Heart right ventricle (tissue), 16 donors: ENCODE measurements around the gene CABLES2. TPM values are rescaled to one million over a fixed set of nuclear protein-coding genes. Genes with fewer than 3 reads are reported as not detected.
"Not testable (repeated sequence)": the region's sequence is repeated elsewhere in the genome, so short reads cannot be mapped to it uniquely, and the experiment has no call there.

Experiments
- ATAC-seq, 8 donors: fragments of 200-7000 bp; cut with Tn5 transposase; one replicate each; pipeline ENCODE4 v1.9.1; 2020; ENCODE audit warnings: mild to moderate bottlenecking in 8 of 8, moderate library complexity in 8 of 8, moderate number of reproducible peaks in 1 of 8
- DNase-seq, 2 donors: peaks; one replicate each; pipeline ENCODE4 v3.0.0-alpha.2; 2020
- H3K27ac ChIP-seq, 10 donors: fragments of 200-600 bp; sonication (generic) in 2 of 10; one replicate each; pipeline versions ENCODE4 v1.5.0 to v1.8.0; 2020 to 2022; ENCODE audit warnings: mild to moderate bottlenecking in 3 of 10
- H3K27me3 ChIP-seq, 7 donors: fragments of 200-600 bp; one replicate each; pipeline ENCODE4 v1.8.0; 2021 to 2022; ENCODE audit warnings: mild to moderate bottlenecking in 2 of 7
- H3K36me3 ChIP-seq, 9 donors: fragments of 200-600 bp; sonication (generic) in 1 of 9; one replicate each; pipeline versions ENCODE4 v1.5.0 to v1.8.0; 2020 to 2022; ENCODE audit warnings: mild to moderate bottlenecking in 2 of 9
- H3K4me1 ChIP-seq, 9 donors: fragments of 200-600 bp; sonication (generic) in 1 of 9; one replicate each; pipeline versions ENCODE4 v1.5.0 to v1.8.0; 2020 to 2022; ENCODE audit warnings: mild to moderate bottlenecking in 4 of 9
- H3K4me3 ChIP-seq, 10 donors: fragments of 200-600 bp; sonication (generic) in 2 of 10; one replicate each; pipeline versions ENCODE4 v1.5.0 to v1.8.0; 2020 to 2022; ENCODE audit warnings: mild to moderate bottlenecking in 7 of 10, moderate library complexity in 2 of 10
- H3K9me3 ChIP-seq, 11 donors: fragments of 200-600 bp in 10 of 11; sonication (generic) in 2 of 11; one replicate each; pipeline versions ENCODE4 v1.5.0 to v1.8.0; 2013 to 2022; ENCODE audit warnings: mild to moderate bottlenecking in 2 of 11, control low read depth in 1 of 11, moderate library complexity in 1 of 11
- WGBS, 2 donors: extraction: QIAGEN DNeasy Blood & Tissue Kit; methylation state at CpG; one replicate each; pipeline ENCODE4 v1.1.7; 2013; ENCODE audit warnings: inconsistent platforms in 1 of 2; 5-methylcytosine and 5-hydroxymethylcytosine counted together
- intact Hi-C, 10 donors: fragments of 100-400 bp; cut with DNase I; formaldehyde crosslinking; loops; one replicate each; pipeline versions ENCODE4 v1.11.1 to v1.14.2; 2022
- polyA plus RNA-seq, 2 donors: library from polyadenylated mRNA; stranded (reverse); fragments of 200-250 nt; gene quantifications; one replicate each; pipeline ENCODE4 v1.2.3, GENCODE V29; 2013
- total RNA-seq, 10 donors: library from RNA; stranded (reverse); fragmentation: NEBNext Ultra II Directional in 3 of 10; extraction: Animal tissue kit (Norgen Biotek cat#: 25700) in 3 of 10; gene quantifications; one replicate each; pipeline versions ENCODE4 v1.2.1 to v1.2.4, GENCODE V29; 2021 to 2023
- TF ChIP-seq, protein P1 (sequence below), 9 donors: fragments of 200-600 bp; sonication (generic) in 2 of 9; IDR thresholded peaks; one replicate each; pipeline versions ENCODE4 v1.5.0 to v1.8.0; 2021 to 2022; ENCODE audit warnings: antibody characterized with exemption in 9 of 9, mild to moderate bottlenecking in 5 of 9, moderate library complexity in 1 of 9
- donor health status: Arrhythmogenic right ventricular cardiomyopathy.
- donor health status: ischemic (EF 13 %, LVEDD 7.1; RV severe dilation, severe dysfunction).
- donor health status: healthy with polysubstance abuse.
- donor health status: DM: no; HTN: yes; CAD: no.
- donor health status: DM: no; HTN: no; CAD: no.
- donor health status: ischemic (EF 25% LVEDD 6.9; RV normal size, moderate dysfunction).
- donor health status: ischemic (EF 25% LVEDD 5.7; RV mildly dilated, moderate dysfunction).
- donor health status: healthy.
- donor health status: DM: yes; HTN: yes; CAD: no.
- donor health status: Ischemic cardiomyopathy.
- donor health status: ischemic (EF 35%, LVEDD 5.7; RV mildly dilated, moderate dysfunction).
- donor health status: nonischemic (EF 11% LVEDD 7.7; RV severe dilation, severe dysfunction).
- donor health status: DM: yes; HTN: yes; CAD: no.
- donor health status: PGD.
- donor health status: ischemic (EF 29% LVEDD 5.4; RV normal size, mild dysfunction).
- donor health status: nonischemic (EF 23%, LVEDD 6.1; RV moderate dilation, normal function).

The CABLES2 gene
- total and polyA plus RNA-seq, 12 donors = 2.9 to 11.9 (median 7.8) TPM

DNA sequence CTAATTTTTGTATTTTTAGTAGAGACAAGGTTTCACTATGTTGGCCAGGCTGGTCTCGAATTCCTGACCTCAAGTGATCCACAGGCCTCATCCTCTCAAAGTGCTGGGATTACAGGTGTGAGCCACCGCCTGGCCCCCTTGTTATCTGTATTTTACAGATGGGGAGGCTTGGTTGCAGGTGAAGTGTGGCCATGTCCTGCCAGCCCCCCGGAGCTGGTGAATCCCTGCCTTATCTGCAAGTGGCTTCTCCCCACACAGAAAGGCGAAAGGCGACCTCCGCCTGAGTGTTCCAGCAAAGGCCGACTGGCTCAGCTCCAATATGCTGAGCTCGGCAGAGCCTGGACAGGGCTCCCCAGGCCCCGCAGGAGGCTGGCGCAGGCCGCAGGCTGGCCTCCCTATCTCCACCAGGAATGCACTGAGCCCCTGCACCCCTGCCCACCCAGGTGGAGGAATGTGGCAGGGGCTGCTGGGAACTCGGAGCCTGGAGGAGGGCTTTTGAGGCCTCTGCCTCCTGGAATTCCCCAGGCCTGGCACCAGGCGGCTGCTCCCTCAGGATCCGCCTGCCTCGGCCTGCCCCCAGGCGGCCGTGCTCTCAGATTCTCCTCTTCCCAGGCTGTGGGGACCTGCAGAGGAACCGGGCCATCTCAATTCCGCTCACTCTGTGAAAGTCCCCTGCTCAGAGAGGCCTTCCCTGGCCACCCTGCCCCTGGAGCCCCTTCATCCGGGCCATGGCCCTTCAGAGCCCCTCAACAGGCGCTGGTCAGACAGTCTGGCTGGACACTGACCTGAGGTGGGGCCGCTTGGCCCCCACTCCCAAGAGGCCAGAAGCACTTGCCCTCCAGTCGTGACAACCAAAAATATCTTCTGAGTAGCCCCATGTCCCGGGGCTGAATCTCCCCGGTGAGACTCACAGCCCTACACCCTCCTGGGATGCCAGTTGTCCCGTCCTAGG, 30.7 kb downstream of the CABLES2 start:
- Histone ChIP-seq H3K27ac (peak overlapping the region in 8 of 10 donors; percentile 40 to 84 (median 61)), H3K36me3 (no peaks in the 10 kb centered on the region), H3K9me3 (no peaks in the 10 kb centered on the region), H3K4me1 (peaks cover 6 to 69% (median 44%) of the 10 kb centered on the region in 9 donors), H3K4me3 (no peak overlapping the region), H3K27me3 (no peaks in the 10 kb centered on the region)
- TF ChIP-seq, protein P1, sequence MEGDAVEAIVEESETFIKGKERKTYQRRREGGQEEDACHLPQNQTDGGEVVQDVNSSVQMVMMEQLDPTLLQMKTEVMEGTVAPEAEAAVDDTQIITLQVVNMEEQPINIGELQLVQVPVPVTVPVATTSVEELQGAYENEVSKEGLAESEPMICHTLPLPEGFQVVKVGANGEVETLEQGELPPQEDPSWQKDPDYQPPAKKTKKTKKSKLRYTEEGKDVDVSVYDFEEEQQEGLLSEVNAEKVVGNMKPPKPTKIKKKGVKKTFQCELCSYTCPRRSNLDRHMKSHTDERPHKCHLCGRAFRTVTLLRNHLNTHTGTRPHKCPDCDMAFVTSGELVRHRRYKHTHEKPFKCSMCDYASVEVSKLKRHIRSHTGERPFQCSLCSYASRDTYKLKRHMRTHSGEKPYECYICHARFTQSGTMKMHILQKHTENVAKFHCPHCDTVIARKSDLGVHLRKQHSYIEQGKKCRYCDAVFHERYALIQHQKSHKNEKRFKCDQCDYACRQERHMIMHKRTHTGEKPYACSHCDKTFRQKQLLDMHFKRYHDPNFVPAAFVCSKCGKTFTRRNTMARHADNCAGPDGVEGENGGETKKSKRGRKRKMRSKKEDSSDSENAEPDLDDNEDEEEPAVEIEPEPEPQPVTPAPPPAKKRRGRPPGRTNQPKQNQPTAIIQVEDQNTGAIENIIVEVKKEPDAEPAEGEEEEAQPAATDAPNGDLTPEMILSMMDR (IDR thresholded peaks at IDR 0.05) = peak; percentile 10 to 63 (median 55)
- ATAC-seq (peak; percentile 40 to 84 (median 68)), DNase-seq (peak; percentile 52 to 62)
- 38 to 43% methylated on average over 26 of the region's 26 CpGs for whole genome bisulfite sequencing, 2 donors
- intact Hi-C loops = loop anchor here in 3 of 10 donors (2.0 to 10.0 kb wide), 4 partner anchors 24 to 1121 kb away; partner anchors contain the start of genes ADRM1 (in 1 of the 3) and EEF1A2 (in 1 of the 3)

DNA sequence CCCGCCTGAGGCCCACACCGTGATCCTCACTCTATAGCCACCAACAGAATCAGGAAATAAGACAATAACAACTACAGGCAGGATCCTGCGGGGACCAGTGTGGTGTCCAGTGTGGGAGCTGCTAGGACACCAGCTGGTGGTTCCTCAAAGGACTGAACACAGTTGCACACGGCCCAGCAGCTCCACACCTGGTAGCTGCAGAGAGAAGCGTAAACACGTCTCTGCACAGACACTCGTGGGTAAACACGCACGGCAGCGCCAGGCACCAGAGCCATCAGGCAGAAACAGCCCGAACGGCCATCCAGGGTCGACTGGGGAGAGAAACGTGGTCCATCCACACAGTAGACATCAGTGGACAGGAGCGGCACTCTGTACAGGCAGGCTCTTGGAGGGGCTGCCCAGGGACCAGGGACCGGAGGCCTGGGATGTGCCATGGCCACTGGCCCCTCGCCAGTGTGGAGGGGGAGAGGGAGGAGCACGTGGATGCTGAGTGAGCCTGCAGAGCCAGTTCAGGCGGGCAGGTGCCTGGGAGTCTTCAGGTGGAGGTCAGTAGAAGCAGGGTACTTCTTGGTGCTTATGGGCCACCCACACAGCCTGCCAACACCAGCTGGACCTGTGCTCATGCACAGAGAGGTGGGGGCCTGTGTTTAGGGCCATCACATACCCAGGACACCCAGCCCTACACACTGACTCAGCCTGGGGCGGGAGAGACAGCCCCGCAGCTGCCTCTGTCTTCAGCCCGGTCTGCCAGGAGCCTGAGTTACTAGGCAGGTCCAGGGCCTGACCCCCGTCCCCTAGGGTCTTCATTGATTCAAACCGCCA, 32.5 kb downstream of the CABLES2 start:
- 57 to 66% methylated on average over 24 of the region's 24 CpGs for WGBS, 2 donors
- TF ChIP-seq, protein P1 (IDR thresholded peaks at IDR 0.05) = no peak
- ATAC-seq (no peak), DNase-seq (no peak)
- no peaks in the 10 kb centered on the region for H3K36me3 ChIP-seq
- H3K4me3 ChIP-seq = no peak overlapping the region
- H3K27me3 ChIP-seq = peaks cover 0 to 8% (median 0%) of the 10 kb centered on the region in 7 donors
- no peak overlapping the region for H3K27ac ChIP-seq
- H3K9me3 ChIP-seq = no peaks in the 10 kb centered on the region
- H3K4me1 ChIP-seq = peaks cover 6 to 67% (median 45%) of the 10 kb centered on the region in 9 donors
- intact Hi-C loops = loop anchor here in 2 of 10 donors (5.0 to 10.0 kb wide), 3 partner anchors 72 to 1123 kb away; partner anchors contain the start of genes ADRM1 (in 1 of the 2) and EEF1A2 (in 1 of the 2)

DNA sequence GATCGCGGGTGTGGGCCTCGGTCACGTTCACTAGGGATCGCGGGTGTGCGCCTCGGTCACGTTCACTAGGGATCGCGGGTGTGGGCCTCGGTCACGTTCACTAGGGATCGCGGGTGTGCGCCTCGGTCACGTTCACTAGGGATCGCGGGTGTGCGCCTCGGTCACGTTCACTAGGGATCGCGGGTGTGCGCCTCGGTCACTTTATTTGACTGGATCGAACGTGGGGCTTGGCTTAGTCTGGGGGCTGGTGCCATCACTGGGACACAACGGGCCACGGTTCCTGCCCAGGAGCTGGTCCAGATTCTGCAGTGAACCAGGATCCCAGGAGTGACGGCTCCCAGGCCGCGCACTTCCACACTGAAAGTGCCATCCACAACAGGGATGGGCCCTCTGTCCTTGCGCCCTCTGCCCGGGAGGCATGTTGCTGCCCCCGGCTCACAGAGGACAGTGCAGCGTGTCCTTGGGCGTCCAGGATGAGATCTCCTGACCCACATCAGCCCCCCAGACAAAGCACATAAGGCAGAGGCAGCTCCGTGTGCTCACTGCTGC, 33.4 kb downstream of the CABLES2 start:
- not testable (repeated sequence) for DNase-seq, H3K36me3 ChIP-seq, ATAC-seq, H3K9me3 ChIP-seq, H3K4me3 ChIP-seq, H3K27ac ChIP-seq
- H3K27me3 ChIP-seq = peaks cover 0 to 16% (median 0%) of the 10 kb centered on the region in 7 donors
- peaks cover 9 to 68% (median 53%) of the 10 kb centered on the region in 9 donors for H3K4me1 ChIP-seq
- intact Hi-C loops = loop anchor here in 1 of 10 donors (10.0 kb wide), 1 partner anchor 359 kb away; no protein-coding TSS in a partner anchor
- 89 to 95% methylated on average over 27 of the region's 40 CpGs for WGBS, 2 donors

DNA sequence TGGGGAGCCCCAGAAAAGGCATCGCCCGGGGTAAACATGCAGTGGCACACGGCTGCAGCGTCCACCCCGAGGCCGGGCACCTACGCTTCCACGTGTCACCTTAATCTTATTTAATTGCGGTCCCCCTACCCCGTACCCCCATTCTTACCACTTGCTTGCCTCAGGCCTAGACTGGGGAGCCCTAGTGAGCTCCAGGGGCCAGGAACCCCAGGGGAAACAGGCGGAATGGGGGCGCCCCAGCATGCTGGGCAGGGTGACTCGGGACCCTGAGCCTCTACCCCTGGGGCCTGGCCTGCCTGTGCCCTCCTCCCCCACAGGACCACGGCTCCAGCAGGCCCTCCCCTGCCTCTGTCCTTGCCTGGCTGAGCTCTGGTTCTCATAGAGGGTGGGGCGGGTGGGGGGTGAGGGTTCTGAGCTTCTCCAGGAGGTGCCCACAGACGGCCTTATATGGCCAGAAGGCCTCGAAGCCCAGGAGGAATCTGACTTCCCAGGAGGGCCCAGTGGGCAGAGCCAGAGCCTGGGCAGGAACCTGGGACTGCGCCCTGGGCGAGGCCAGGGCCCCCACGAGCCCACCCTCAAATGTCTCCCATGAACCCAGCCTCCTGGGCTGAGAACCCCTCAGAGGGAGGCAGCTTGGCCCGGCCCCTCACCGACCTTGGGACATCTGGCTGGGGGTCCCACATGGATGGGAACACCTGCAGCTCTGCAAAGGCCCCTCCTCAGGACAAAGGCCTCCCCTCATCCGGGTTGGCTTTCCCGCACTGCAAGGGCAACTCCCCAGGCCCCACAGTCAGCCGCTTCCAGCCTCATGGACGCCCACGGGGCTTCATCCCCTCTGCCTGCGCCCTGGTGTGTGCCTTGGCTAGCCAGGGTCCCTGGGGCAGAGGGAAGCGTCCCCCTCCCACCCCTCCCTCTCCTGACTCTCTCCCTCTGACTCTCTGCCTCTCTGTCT, 34.8 kb downstream of the CABLES2 start:
- peak overlapping the region in 1 of 10 donors; percentile 9 for H3K27ac ChIP-seq
- H3K4me3 ChIP-seq = no peak overlapping the region
- 80 to 86% methylated on average over 29 of the region's 29 CpGs for WGBS, 2 donors
- no peaks in the 10 kb centered on the region for H3K36me3 ChIP-seq
- peaks cover 14 to 68% (median 59%) of the 10 kb centered on the region in 9 donors for H3K4me1 ChIP-seq
- no peak for DNase-seq
- TF ChIP-seq, protein P1 (IDR thresholded peaks at IDR 0.05) = no peak
- no peak for ATAC-seq
- peaks cover 0 to 30% (median 0%) of the 10 kb centered on the region in 7 donors for H3K27me3 ChIP-seq
- no peaks in the 10 kb centered on the region for H3K9me3 ChIP-seq
- intact Hi-C loops = loop anchor here in 1 of 10 donors (10.0 kb wide), 1 partner anchor 358 kb away; no protein-coding TSS in a partner anchor
